ENCODE data around the gene C3orf18. TPM values are rescaled to one million over a fixed set of nuclear protein-coding genes. Genes with fewer than 3 reads are reported as not detected.

The C3orf18 gene
- total RNA-seq, 1 donor from 2014 or later, result 6.9 TPM

DNA sequence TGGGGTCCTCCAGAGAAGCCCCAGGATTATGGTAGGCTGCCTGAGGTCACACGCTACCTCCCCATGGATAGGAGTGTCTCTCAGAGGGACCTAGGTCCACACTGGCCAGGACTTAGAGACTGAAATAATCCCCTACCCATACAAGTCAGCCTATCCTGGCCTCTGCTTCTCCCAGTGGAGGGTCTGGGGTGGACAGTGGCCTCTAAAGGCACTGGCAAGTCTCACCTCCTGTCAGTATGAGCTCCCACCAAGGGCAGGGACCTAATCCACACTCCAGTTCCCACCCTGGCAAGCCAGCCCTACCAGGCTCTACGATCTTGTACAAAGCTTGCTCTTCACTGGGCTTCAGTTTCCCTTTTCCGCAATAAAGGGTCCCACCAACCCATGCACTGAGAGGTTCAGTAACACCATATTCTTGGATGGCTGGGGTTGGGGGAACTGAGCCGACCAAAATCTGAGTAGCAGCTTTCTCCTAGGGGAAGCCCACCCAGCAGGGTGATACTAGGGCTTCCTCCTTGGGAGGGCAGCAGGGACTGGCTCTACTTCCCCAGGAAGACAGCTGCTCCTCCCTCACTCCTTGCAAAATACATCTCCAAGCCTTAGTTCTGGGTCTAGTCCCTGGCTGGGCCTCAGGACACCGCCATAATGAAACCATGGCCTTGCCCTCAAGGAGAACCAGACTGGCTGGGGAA lies 41.7 kb upstream of the C3orf18 start:
- intact Hi-C loops (cut with DNase I), result no loop called here
- H3K9me3 ChIP-seq, result no peaks in the 10 kb centered on the region
- H3K27me3 ChIP-seq, result no peaks in the 10 kb centered on the region
- H3K4me1 ChIP-seq, result peaks cover 76% of the 10 kb centered on the region
- H3K27ac ChIP-seq, result peak overlapping the region; percentile 91
- peak overlapping the region; percentile 83 for H3K4me3 ChIP-seq
- peaks cover 47% of the 10 kb centered on the region for H3K36me3 ChIP-seq
- TF ChIP-seq, protein P1, sequence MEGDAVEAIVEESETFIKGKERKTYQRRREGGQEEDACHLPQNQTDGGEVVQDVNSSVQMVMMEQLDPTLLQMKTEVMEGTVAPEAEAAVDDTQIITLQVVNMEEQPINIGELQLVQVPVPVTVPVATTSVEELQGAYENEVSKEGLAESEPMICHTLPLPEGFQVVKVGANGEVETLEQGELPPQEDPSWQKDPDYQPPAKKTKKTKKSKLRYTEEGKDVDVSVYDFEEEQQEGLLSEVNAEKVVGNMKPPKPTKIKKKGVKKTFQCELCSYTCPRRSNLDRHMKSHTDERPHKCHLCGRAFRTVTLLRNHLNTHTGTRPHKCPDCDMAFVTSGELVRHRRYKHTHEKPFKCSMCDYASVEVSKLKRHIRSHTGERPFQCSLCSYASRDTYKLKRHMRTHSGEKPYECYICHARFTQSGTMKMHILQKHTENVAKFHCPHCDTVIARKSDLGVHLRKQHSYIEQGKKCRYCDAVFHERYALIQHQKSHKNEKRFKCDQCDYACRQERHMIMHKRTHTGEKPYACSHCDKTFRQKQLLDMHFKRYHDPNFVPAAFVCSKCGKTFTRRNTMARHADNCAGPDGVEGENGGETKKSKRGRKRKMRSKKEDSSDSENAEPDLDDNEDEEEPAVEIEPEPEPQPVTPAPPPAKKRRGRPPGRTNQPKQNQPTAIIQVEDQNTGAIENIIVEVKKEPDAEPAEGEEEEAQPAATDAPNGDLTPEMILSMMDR (IDR thresholded peaks at IDR 0.05), result no peak
- no peak for DNase-seq
- ATAC-seq, result no peak

DNA sequence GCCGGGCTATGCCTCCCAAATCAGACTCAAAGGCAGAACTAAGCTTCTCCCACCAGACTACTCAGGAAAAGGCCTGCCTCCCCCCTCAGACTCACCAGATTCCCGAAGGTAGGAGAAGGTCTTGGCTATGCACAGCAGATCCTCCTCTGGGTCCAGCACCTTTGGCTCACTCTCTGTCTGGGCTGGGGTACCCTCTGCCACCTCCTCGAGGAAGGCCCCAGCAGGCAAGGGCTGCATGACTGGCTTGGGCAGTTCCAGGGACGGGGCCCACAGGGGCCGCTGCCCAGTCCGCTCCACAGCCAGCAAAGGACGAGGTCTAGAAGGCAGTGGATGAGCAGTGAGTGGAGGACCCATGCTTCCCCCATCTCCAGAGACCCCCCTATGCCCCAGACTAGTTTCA lies 40.7 kb upstream of the C3orf18 start:
- peaks cover 79% of the 10 kb centered on the region for H3K4me1 ChIP-seq
- peak overlapping the region; percentile 83 for H3K4me3 ChIP-seq
- H3K36me3 ChIP-seq, result peaks cover 50% of the 10 kb centered on the region
- intact Hi-C loops (cut with DNase I), result no loop called here
- no peak for ATAC-seq
- no peaks in the 10 kb centered on the region for H3K9me3 ChIP-seq
- H3K27me3 ChIP-seq, result no peaks in the 10 kb centered on the region
- H3K27ac ChIP-seq, result peak overlapping the region; percentile 91
- DNase-seq, result no peak
- TF ChIP-seq, protein P1 (IDR thresholded peaks at IDR 0.05), result no peak

DNA sequence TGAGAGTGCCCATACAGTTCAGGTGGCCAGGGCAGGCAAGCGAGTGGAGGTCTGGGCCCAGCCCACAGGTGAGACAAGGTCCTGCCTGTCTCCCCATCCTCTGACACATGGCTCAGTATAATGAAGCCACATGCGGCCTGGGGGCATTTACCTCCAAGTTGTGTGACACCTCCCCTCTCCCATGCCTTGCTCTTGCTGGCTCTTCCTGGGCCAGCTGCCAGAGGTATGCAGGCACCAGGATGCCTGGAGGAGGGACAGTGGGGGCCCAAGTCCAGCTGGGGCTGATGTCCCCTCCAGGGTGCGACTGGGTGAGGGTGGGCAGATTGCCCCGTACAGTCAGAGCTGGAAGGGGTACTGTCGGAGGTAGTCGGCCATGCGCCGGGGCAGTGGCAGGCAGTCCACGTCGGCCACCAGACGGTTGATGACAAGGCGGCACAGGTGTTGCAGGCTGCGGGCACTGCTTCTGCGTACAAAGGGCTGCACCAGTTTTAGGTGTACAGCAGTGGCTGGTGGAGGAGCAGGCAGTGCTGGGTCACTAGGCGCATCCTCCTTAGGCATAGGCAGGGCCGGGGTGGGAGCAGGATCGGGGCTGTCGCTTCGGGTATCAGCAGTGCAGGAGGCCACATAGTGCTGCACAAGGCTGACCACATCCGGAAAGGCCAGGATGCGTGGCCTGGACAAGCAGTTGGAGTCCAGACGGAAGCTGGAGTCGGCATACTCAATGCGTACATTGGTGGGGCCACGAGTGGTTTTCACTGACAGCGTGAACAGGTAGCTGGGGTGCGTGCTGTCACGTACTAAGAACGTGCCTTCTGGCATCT lies 39.9 kb upstream of the C3orf18 start:
- peaks cover 79% of the 10 kb centered on the region for H3K4me1 ChIP-seq
- peak overlapping the region; percentile 91 for H3K27ac ChIP-seq
- intact Hi-C loops (cut with DNase I), result no loop called here
- peaks cover 50% of the 10 kb centered on the region for H3K36me3 ChIP-seq
- H3K27me3 ChIP-seq, result no peaks in the 10 kb centered on the region
- no peaks in the 10 kb centered on the region for H3K9me3 ChIP-seq
- peak overlapping the region; percentile 83 for H3K4me3 ChIP-seq
- no peak for DNase-seq
- TF ChIP-seq, protein P1 (IDR thresholded peaks at IDR 0.05), result no peak
- ATAC-seq, result no peak

DNA sequence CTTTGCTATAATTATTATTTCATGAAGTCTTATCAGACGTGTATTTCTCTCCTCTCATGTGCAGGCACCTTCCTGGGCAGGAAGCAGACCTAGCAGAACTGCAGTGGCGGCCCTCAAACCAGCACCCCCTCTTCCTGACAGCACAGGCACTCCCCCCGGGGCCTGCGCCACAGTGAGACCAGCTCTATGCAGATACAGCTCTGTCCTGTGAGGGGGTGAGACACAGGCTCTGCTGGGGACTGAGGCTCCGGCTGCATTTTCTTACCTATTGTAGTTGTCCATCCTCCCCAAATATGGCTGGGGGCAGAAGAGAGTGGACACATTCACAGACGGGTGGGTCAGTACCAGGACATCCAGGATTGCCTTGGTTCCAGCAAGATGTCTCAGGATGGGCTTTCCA lies 39.0 kb upstream of the C3orf18 start:
- Histone ChIP-seq H3K9me3 (no peaks in the 10 kb centered on the region), H3K4me3 (peak overlapping the region; percentile 83), H3K27me3 (no peaks in the 10 kb centered on the region), H3K36me3 (peaks cover 50% of the 10 kb centered on the region), H3K4me1 (peaks cover 84% of the 10 kb centered on the region), H3K27ac (peak overlapping the region; percentile 91)
- DNase-seq, result no peak
- TF ChIP-seq, protein P1 (IDR thresholded peaks at IDR 0.05), result no peak
- intact Hi-C loops (cut with DNase I), result no loop called here
- no peak for ATAC-seq

DNA sequence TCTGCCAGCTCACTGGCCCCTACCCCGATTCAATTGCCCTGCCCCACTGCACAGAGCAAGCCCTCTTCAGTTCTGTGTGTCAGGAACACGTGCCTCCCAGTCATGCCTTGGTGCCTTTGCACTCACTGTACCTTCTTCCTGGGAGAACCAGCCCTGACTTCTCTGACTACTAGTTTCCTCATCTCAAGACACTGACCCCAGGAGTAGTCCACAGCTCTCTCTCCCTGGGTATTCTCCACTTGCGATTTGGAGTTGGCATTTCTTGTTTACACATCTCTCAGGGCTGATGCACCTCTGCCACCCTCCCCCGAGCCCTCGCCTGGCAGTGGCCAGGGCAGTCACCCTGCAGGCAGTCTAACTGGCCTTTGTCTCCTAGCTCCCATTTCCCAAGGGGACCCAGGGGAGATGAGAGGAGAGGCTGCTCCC lies 38.4 kb upstream of the C3orf18 start:
- intact Hi-C loops (cut with DNase I), result no loop called here
- DNase-seq (no peak), ATAC-seq (peak; percentile 8)
- H3K4me3 ChIP-seq, result peak overlapping the region; percentile 83
- H3K9me3 ChIP-seq, result no peaks in the 10 kb centered on the region
- peak overlapping the region; percentile 91 for H3K27ac ChIP-seq
- TF ChIP-seq, protein P1 (IDR thresholded peaks at IDR 0.05), result no peak
- no peaks in the 10 kb centered on the region for H3K27me3 ChIP-seq
- H3K4me1 ChIP-seq, result peaks cover 90% of the 10 kb centered on the region
- peaks cover 50% of the 10 kb centered on the region for H3K36me3 ChIP-seq

All from upper lobe of right lung (tissue), 1 donor.